Measurements from ENCODE around the gene FOXJ3.

Gene FOXJ3

GRCh38 chr1:42136466-42136865 lies 198.6 kb downstream of the FOXJ3 start:
- CTCF ChIA-PET, result no interaction called here
- TF ChIP-seq CTCF (IDR thresholded peaks at IDR 0.05; ENCODE audit: control extremely low read depth, extremely low read depth, low read depth, missing control alignments), result no peak
- no peak for DNase-seq (ENCODE audit: extremely low spot score)
- POLR2A ChIA-PET, result no interaction called here

GRCh38 chr1:42135426-42135825 lies 199.6 kb downstream of the FOXJ3 start:
- no peak for DNase-seq (ENCODE audit: extremely low spot score)
- ChIA-PET CTCF (no interaction called here), POLR2A (no interaction called here)
- TF ChIP-seq CTCF (IDR thresholded peaks at IDR 0.05; ENCODE audit: control extremely low read depth, extremely low read depth, low read depth, missing control alignments), result no peak

- no peak for DNase-seq (ENCODE audit: extremely low spot score)
- ChIA-PET POLR2A (no interaction called here), CTCF (no interaction called here)
- no peak for TF ChIP-seq CTCF (IDR thresholded peaks at IDR 0.05; ENCODE audit: control extremely low read depth, extremely low read depth, low read depth, missing control alignments)
These were observed 201.1 kb downstream of the FOXJ3 start for GRCh38 chr1:42133809-42134526.

GRCh38 chr1:42133390-42133789 lies 201.6 kb downstream of the FOXJ3 start:
- no peak for TF ChIP-seq CTCF (IDR thresholded peaks at IDR 0.05; ENCODE audit: control extremely low read depth, extremely low read depth, low read depth, missing control alignments)
- CTCF ChIA-PET, result no interaction called here
- POLR2A ChIA-PET, result no interaction called here
- DNase-seq (ENCODE audit: extremely low spot score), result no peak

- ChIA-PET CTCF (interaction anchor here (2.2 kb wide), 1 partner anchor 12 kb away, joined by 6 read pairs; no protein-coding TSS in a partner anchor), POLR2A (no interaction called here)
- no peak for TF ChIP-seq CTCF (IDR thresholded peaks at IDR 0.05; ENCODE audit: control extremely low read depth, extremely low read depth, low read depth, missing control alignments)
- no peak for DNase-seq (ENCODE audit: extremely low spot score)
These were observed 204.9 kb downstream of the FOXJ3 start for GRCh38 chr1:42130061-42130660.

GRCh38 chr1:42128964-42129363 lies 206.1 kb downstream of the FOXJ3 start:
- CTCF ChIA-PET, result interaction anchor here (1.5 to 2.2 kb wide), 3 partner anchors 13 to 44 kb away, joined by 4 to 6 read pairs (median 6); no protein-coding TSS in a partner anchor
- POLR2A ChIA-PET, result no interaction called here
- DNase-seq (ENCODE audit: extremely low spot score), result no peak
- TF ChIP-seq CTCF (IDR thresholded peaks at IDR 0.05; ENCODE audit: control extremely low read depth, extremely low read depth, low read depth, missing control alignments), result no peak

Measured in GM10248 (cell line).